Activated naive CD8-positive, alpha-beta T cell treated with anti-CD3 and anti-CD28 coated beads, Interleukin-2, amount 50 U/mL, for 16 hours (primary cell): ENCODE data around the gene NLN.
"Not testable (repeated sequence)": the region's sequence is repeated elsewhere in the genome, so short reads cannot be mapped to it uniquely, and the experiment has no call there.

Source experiments
- DNase-seq: peaks from one replicate; pipeline ENCODE4 v3.0.0-alpha.2; 2020; ENCODE audit warnings: low read depth, low spot score

NLN gene

GRCh38 chr5:65732046-65732445, 10.0 kb downstream of the NLN start:
- DNase-seq: not testable (repeated sequence)

- not testable (repeated sequence) for DNase-seq
Measured at GRCh38 chr5:65734196-65734775, 12.3 kb downstream of the NLN start.

GRCh38 chr5:65734921-65735320, 12.9 kb downstream of the NLN start:
- DNase-seq: no peak

- no peak for DNase-seq
Measured at GRCh38 chr5:65736011-65736410, 14.0 kb downstream of the NLN start.

GRCh38 chr5:65737842-65738241, 15.8 kb downstream of the NLN start:
- DNase-seq: no peak

- DNase-seq: no peak
Measured at GRCh38 chr5:65738305-65738704, 16.3 kb downstream of the NLN start.

- DNase-seq: no peak
Measured at GRCh38 chr5:65739162-65739561, 17.2 kb downstream of the NLN start.

GRCh38 chr5:65742565-65743231, 20.7 kb downstream of the NLN start:
- DNase-seq: no peak

- DNase-seq: no peak
Measured at GRCh38 chr5:65749221-65749844, 27.3 kb downstream of the NLN start.

GRCh38 chr5:65749956-65750355, 28.0 kb downstream of the NLN start:
- DNase-seq: no peak

- DNase-seq: no peak
Measured at GRCh38 chr5:65750938-65751337, 28.9 kb downstream of the NLN start.

- no peak for DNase-seq
Measured at GRCh38 chr5:65753189-65753588, 31.2 kb downstream of the NLN start.

- DNase-seq: no peak
Measured at GRCh38 chr5:65758546-65759144, 36.6 kb downstream of the NLN start.

- DNase-seq: no peak
Measured at GRCh38 chr5:65760504-65761275, 38.7 kb downstream of the NLN start.

GRCh38 chr5:65762234-65762633, 40.2 kb downstream of the NLN start:
- DNase-seq: no peak

GRCh38 chr5:65765582-65765981, 43.6 kb downstream of the NLN start:
- DNase-seq: no peak

GRCh38 chr5:65766175-65766574, 44.2 kb downstream of the NLN start:
- DNase-seq: no peak

- no peak for DNase-seq
Measured at GRCh38 chr5:65766781-65767180, 44.8 kb downstream of the NLN start.

GRCh38 chr5:65767565-65767964, 45.6 kb downstream of the NLN start:
- no peak for DNase-seq

- no peak for DNase-seq
Measured at GRCh38 chr5:65768723-65769346, 46.8 kb downstream of the NLN start.

GRCh38 chr5:65769539-65769938, 47.5 kb downstream of the NLN start:
- DNase-seq: no peak

- DNase-seq: no peak
Measured at GRCh38 chr5:65771266-65771665, 49.3 kb downstream of the NLN start.
